Activated CD4-positive, alpha-beta T cell treated with anti-CD3 and anti-CD28 coated beads, Interleukin-10, Interleukin-2, amounts not matched to agents 100 ng/mL and 50 ng/mL, durations not matched to agents 16 hours and 8 hours (primary cell): Measurements from ENCODE around the gene PLGLB1.
"Not testable (repeated sequence)": the region's sequence is repeated elsewhere in the genome, so short reads cannot be mapped to it uniquely, and the experiment has no call there.

Experiments used
- DNase-seq: peaks from one replicate; pipeline ENCODE4 v3.0.0-alpha.2; 2020

The PLGLB1 gene

GRCh38 chr2:87021744-87022143 lies at the start of gene PLGLB1:
PLGLB1 (minus strand) TSS chr2:87021844; CDS start chr2:87021783, 61 bp downstream.
- not testable (repeated sequence) for DNase-seq

DNA sequence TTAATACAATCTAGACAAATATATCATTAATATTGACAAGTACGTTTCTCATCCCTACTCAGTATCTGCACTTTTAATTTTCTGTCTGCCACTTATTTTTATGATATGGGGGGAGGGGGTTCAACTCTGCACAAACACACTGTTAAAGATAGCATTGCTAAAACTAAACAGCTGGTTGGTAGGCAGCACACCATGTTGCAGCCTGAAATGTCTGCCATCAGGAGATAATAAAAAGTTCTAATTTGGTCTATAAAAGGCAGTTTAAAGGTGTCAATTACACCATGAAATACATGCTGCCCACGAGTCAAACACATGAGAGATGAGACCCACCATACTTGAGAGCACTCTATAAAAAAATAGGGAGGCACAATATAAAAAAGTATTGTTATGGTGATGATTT lies 42.7 kb upstream of the PLGLB1 start:
- not testable (repeated sequence) for DNase-seq

DNA sequence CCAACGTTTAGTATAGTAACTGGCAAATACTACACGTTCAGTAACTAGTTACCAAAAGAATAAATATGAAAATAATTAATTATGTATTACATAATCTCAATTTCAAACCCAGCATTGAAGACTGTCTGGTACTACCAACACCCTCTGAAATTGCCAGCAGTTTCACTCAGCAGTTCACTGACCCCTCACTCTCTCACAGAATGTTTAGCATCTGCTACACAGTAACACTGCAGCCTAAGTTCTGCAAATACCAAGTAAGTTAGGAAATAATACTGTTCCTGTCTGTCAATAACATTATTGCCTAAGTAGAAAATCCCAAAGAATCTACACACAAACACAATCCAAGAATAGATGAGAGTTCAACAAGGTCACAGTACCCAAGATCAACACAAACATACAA lies 41.8 kb upstream of the PLGLB1 start:
- DNase-seq = not testable (repeated sequence)

GRCh38 chr2:87061519-87061918 lies 39.9 kb upstream of the PLGLB1 start:
- not testable (repeated sequence) for DNase-seq

- DNase-seq = not testable (repeated sequence)
Observed at GRCh38 chr2:87057606-87058005, 36.0 kb upstream of the PLGLB1 start.

- DNase-seq = not testable (repeated sequence)
Observed at GRCh38 chr2:87056843-87057242, 35.2 kb upstream of the PLGLB1 start.

DNA sequence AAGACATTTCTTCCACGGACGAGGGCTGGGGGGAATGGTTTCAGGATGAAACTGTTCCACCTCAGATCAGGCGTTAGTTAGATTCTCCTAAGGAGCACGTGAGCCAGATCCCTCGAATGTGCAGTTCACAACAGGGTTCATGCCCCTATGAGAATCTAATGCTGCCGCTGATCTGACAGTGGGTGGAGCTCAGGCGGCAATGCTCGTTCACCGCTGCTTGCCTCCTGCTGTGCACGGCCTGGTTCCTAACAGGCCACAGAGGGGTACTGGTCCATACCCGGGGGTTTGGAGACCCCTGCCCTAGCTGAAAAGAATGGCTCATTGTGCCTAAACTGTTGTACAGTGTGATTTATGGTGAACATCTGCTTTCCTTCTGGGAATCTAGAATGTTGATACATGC lies 34.8 kb upstream of the PLGLB1 start:
- not testable (repeated sequence) for DNase-seq

- DNase-seq = peak; percentile 6
Observed at GRCh38 chr2:87054375-87054774, 32.7 kb upstream of the PLGLB1 start.

DNA sequence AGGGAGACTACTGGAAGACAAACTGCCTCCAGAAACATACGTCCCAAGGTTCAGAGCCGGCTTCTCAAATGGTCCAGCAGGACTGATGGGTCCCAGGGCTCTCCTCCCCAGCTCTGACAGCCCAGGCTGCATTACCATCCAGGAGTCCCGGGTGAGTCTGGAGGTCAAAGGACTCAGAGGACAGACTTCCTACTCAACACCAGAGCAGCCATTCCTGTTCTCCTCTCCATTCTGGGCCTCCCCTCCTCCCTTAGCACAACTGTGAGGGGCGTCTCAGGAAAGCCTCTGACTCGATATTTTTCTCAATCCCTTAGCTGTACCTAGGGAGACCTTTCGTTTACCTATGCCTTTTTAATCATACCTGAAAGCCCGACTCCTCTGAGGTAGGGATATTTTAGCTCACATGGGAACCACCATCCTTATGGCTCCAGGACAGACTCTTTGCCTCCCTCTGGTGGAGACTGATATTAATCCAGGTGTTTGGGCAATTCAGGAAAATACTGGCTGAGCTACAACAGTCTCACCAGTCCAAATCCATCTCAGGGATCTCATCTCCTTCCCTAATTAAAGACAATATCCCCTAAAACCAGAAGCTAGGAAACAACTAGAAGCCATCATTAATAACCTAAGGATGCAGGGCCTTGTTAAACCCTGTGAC lies 19.8 kb upstream of the PLGLB1 start:
- DNase-seq = peak; percentile 23

DNA sequence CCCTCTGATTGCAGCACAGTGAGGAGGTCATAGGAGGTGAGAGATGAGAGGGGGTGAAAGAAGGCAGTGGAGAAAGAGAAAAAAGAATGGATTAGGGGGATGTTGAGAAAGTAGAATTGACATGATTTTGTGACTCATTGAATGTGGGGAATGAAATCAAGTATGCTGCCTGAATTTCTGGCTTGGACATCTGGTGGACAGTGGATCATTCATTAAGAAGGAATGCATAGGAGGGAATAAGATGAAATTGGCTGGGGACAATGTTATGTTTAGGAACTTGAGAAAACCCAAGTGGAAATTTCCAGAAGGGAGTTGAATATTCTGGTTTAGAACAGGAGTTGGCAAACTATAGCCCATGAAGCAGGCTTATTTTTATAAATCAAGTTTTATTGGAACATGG lies 7.0 kb upstream of the PLGLB1 start:
- not testable (repeated sequence) for DNase-seq

GRCh38 chr2:87026816-87027215 lies 5.2 kb upstream of the PLGLB1 start:
- DNase-seq = not testable (repeated sequence)

- not testable (repeated sequence) for DNase-seq
Observed at GRCh38 chr2:87025927-87026326, 4.3 kb upstream of the PLGLB1 start.

DNA sequence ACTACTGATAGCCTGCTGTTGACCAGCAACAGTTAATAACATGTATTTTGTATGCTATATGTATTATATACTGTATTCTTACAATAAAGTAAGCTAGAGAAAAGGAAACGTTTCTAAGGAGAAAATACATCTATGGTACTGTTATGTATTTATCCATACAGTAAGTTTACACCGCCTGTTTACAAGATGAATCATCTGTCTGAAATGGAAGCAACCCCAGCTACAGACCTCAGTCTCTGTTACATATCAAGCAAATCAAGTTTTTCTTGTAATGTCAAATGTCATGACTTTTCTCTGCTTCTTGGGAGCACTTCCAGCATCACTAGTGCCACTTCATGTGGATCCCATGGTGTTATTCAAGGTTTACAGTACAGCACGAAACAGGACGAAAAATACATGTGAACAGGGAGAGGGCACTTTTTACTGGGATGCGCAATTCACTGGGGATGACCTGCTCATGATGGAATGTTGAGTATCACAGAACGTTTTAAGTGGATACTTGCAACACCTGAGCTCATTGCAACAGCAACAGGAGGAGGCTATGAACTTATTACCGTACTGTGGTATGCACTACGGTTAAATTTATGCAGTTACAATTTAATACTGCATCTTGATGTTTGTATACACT lies 2.5 kb upstream of the PLGLB1 start:
- DNase-seq = not testable (repeated sequence)

GRCh38 chr2:87021043-87021442 lies 601 bp downstream of the PLGLB1 start:
- not testable (repeated sequence) for DNase-seq

DNA sequence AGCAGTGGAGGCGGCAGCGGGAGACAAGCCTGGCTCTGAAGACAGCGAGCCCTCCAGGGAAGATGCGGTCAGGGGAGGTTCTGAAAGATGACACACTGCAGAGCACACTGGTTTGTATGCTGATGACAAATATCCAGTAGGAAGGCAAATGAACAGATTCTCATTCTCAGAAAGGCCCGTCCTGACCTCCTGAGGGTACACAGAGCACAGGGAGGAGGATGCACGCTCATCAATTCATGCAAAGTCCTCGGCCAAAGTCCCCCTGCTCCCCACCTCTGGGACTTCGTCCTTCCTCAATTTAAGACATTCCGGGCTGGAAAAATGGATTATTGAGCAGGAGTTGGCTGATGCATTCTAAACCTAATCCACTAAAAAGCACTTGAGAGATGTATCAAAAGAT lies 2.6 kb downstream of the PLGLB1 start:
- not testable (repeated sequence) for DNase-seq

GRCh38 chr2:87014489-87015169 lies 7.0 kb downstream of the PLGLB1 start:
- not testable (repeated sequence) for DNase-seq

DNA sequence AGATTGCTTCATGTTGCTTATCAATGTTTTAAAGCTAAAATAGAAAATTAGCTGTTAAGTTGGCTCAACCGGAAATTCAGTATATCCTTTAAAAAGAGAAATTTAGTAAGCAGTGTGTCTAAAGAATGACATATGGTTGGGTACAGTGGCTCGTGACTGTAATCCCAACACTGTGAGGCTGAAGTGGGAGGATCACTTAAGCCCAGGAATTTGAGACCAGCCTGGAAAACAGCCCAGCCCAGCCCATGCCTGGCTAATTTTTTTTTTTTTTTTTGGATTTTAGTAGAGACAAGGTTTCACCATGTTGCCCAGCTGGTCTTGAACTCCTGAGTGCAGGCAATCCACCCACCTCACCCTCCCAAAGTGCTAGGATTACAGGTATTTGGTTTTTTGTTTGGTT lies 17.2 kb downstream of the PLGLB1 start:
- not testable (repeated sequence) for DNase-seq
